Loucy (cell line): ENCODE data around the gene JPT2.

Experiments
- EZH2phosphoT487 ChIP-seq: fragments of 200-600 bp; IDR thresholded peaks from 2 replicates; pipeline ENCODE4 v1.6.1; 2018; ENCODE audit warnings: antibody characterized with exemption, mild to moderate bottlenecking, moderate library complexity, borderline replicate concordance
- TF ChIP-seq, protein P1 (sequence below): fragments of 200-600 bp; sonication (generic); conservative IDR thresholded peaks from 2 replicates; pipeline ENCODE4 v1.5.1; 2014; ENCODE audit warnings: mild to moderate bottlenecking, antibody characterized with exemption, low read length

DNA sequence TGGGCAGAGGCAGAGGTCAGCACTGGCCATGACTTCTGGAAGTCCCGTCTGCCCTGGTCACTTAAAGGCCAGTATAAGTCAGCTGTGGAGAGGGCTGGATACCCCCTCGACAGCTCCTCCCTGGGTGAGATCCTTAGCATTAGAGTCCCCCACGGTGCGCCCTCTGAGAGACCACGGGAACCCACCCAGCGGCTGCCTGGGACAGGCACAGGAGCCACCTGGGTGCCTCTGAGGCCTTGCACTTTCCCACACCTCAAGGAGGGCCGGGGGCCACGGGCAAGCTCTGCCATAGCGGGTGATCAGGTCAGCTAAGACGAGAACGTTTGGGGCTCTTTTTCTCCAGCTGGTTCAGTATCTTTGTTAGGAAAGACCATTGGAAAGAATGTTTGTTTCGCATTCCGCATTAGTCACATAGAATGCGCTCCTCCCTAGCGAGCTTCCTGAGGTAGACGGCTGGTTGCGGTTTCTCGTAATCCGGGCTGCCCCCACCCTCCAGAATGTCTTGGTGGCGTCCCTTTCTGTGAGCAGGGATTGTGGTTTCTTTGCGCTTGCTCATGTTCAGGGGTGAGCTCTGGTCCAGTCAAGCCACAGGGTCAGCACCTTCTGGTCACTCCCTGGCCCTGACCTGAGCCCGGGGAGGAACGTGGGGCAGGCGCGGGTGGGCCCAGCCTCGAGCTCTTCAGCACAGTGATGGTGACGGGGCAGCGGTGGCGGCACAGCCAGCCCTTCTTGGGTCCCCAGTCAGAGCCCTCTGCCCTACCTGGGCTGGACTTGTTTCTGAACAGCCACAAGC, 68.0 kb downstream of the JPT2 start:
- TF ChIP-seq, protein P1, sequence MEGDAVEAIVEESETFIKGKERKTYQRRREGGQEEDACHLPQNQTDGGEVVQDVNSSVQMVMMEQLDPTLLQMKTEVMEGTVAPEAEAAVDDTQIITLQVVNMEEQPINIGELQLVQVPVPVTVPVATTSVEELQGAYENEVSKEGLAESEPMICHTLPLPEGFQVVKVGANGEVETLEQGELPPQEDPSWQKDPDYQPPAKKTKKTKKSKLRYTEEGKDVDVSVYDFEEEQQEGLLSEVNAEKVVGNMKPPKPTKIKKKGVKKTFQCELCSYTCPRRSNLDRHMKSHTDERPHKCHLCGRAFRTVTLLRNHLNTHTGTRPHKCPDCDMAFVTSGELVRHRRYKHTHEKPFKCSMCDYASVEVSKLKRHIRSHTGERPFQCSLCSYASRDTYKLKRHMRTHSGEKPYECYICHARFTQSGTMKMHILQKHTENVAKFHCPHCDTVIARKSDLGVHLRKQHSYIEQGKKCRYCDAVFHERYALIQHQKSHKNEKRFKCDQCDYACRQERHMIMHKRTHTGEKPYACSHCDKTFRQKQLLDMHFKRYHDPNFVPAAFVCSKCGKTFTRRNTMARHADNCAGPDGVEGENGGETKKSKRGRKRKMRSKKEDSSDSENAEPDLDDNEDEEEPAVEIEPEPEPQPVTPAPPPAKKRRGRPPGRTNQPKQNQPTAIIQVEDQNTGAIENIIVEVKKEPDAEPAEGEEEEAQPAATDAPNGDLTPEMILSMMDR: no peak
- TF ChIP-seq EZH2phosphoT487: no peak
